HepG2 (cell line): ENCODE data around the gene UBAP2L. TPM values are rescaled to one million over a fixed set of nuclear protein-coding genes. Genes with fewer than 3 reads are reported as not detected.

Experiments
- AHDC1 ChIP-seq: sonication (generic); formaldehyde crosslinking; IDR thresholded peaks from 2 replicates; pipeline ENCODE4 v1.5.1; 2020; ENCODE audit warnings: mild to moderate bottlenecking, missing genetic modification reagents, borderline replicate concordance
- CEBPG ChIP-seq: IDR thresholded peaks from 2 replicates; pipeline ENCODE4 v1.6.1; 2016
- CHD2 ChIP-seq: IDR thresholded peaks from 2 replicates; pipeline ENCODE4 v1.6.1; 2011; ENCODE audit warnings: low read depth, low read length, improper control_type of control experiment
- EEA1 ChIP-seq: sonication (generic); formaldehyde crosslinking; IDR thresholded peaks from 2 replicates; pipeline ENCODE4 v1.5.1; 2020; ENCODE audit warnings: mild to moderate bottlenecking, missing genetic modification reagents, borderline replicate concordance
- ELF3 ChIP-seq: IDR thresholded peaks from 2 replicates; pipeline ENCODE4 v1.6.1; 2016; ENCODE audit warnings: missing genetic modification reagents, missing compliant biosample characterization
- FOXK2 ChIP-seq: fragments of 450-650 bp; IDR thresholded peaks from 2 replicates; pipeline ENCODE4 v1.6.1; 2016
- HINFP ChIP-seq: sonication (generic); formaldehyde crosslinking; IDR thresholded peaks from 2 replicates; pipeline ENCODE4 v1.4.0; 2020; ENCODE audit warnings: low read depth, mild to moderate bottlenecking, missing genetic modification reagents
- HOXA3 ChIP-seq: sonication (generic); formaldehyde crosslinking; IDR thresholded peaks from 2 replicates; pipeline ENCODE4 v1.5.0; 2020; ENCODE audit warnings: missing genetic modification reagents
- IRF2 ChIP-seq: IDR thresholded peaks from 2 replicates; pipeline ENCODE4 v1.6.1; 2018; ENCODE audit warnings: missing genetic modification reagents, missing compliant biosample characterization
- KAT8 ChIP-seq: IDR thresholded peaks from 2 replicates; pipeline ENCODE4 v1.6.1; 2016; ENCODE audit warnings: missing genetic modification reagents, missing compliant biosample characterization
- KDM6A ChIP-seq: IDR thresholded peaks from 2 replicates; pipeline ENCODE4 v1.6.1; 2016; ENCODE audit warnings: low read depth
- MED13 ChIP-seq: sonication (generic); formaldehyde crosslinking; IDR thresholded peaks from 2 replicates; pipeline ENCODE4 v1.5.0; 2020; ENCODE audit warnings: missing genetic modification reagents
- NCOA5 ChIP-seq: sonication (generic); formaldehyde crosslinking; IDR thresholded peaks from 2 replicates; pipeline ENCODE4 v1.4.0; 2020; ENCODE audit warnings: missing genetic modification reagents
- PBX2 ChIP-seq: IDR thresholded peaks from 2 replicates; pipeline ENCODE4 v1.6.1; 2016; ENCODE audit warnings: control low read depth
- SALL1 ChIP-seq: sonication (generic); formaldehyde crosslinking; IDR thresholded peaks from 2 replicates; pipeline ENCODE4 v1.8.0; 2022; ENCODE audit warnings: mild to moderate bottlenecking, missing genetic modification reagents
- SNAPC2 ChIP-seq: sonication (generic); formaldehyde crosslinking; IDR thresholded peaks from 2 replicates; pipeline ENCODE4 v1.8.1; 2022; ENCODE audit warnings: mild to moderate bottlenecking, missing genetic modification reagents
- STAT5B ChIP-seq: sonication (generic); formaldehyde crosslinking; IDR thresholded peaks from 2 replicates; pipeline ENCODE4 v1.4.0; 2020; ENCODE audit warnings: missing genetic modification reagents
- ZGPAT ChIP-seq: IDR thresholded peaks from 2 replicates; pipeline ENCODE4 v1.6.1; 2016; ENCODE audit warnings: mild to moderate bottlenecking
- ZNF17 ChIP-seq: sonication (generic); formaldehyde crosslinking; IDR thresholded peaks from 2 replicates; pipeline ENCODE4 v1.5.0; 2020; ENCODE audit warnings: mild to moderate bottlenecking, missing genetic modification reagents
- ZNF670 ChIP-seq: sonication (generic); formaldehyde crosslinking; IDR thresholded peaks from 2 replicates; pipeline ENCODE4 v1.8.0; 2022; ENCODE audit warnings: mild to moderate bottlenecking, missing genetic modification reagents, borderline replicate concordance
- ZNF710 ChIP-seq: sonication (generic); formaldehyde crosslinking; IDR thresholded peaks from 2 replicates; pipeline ENCODE4 v1.5.0; 2020; ENCODE audit warnings: mild to moderate bottlenecking, missing genetic modification reagents, borderline replicate concordance
- polyA plus RNA-seq, 8 experiments: library from polyadenylated mRNA; depleted of rRNA in 3 of 8; stranded (reverse) in 7 of 8; unstranded in 1 of 8; fragments of >200 nt; fragmentation: Illumina TruSeq in 4 of 8; extraction: Trizol in 4 of 8; gene quantifications; 2 replicates each; pipeline versions ENCODE4 v1.2.1 to v1.2.3, GENCODE V29; 2011 to 2016; ENCODE audit warnings: low read depth in 4 of 8, missing spikeins in 1 of 8, mixed read lengths in 1 of 8; ENCODE audit not compliant: insufficient read depth in 1 of 8
- total RNA-seq, 5 experiments: library from RNA; depleted of rRNA; stranded (reverse); fragments of >200 nt; fragmentation: Illumina TruSeq; extraction: Trizol; gene quantifications; 2 replicates each; pipeline ENCODE4 v1.2.3, GENCODE V29; 2016; ENCODE audit warnings: low read depth in 1 of 5

The UBAP2L gene
- total and polyA plus RNA-seq, 2 of the 13 experiments (the other 11 are each of a cell fraction or from before 2014, with no cell fraction given) = 74.2 to 159 TPM

- peak; percentile 90; the same call in 1 of the 2 replicates for TF ChIP-seq AHDC1
- TF ChIP-seq KDM6A = peak; percentile 65; the same call in 1 of the 2 replicates
- TF ChIP-seq CEBPG (CRISPR knock-in tag) = peak; percentile 81
- TF ChIP-seq EEA1 (CRISPR knock-in tag) = no peak
- 0 out of 2 replicates have a peak, but pooled peaks have one; percentile 23 for TF ChIP-seq HOXA3 (CRISPR knock-in tag)
- TF ChIP-seq ZNF17 (CRISPR knock-in tag) = no peak
- peak; percentile 73 for TF ChIP-seq KAT8 (CRISPR knock-in tag)
- peak; percentile 40; the same call in 1 of the 2 replicates for TF ChIP-seq ZGPAT (CRISPR knock-in tag)
- TF ChIP-seq SNAPC2 = no peak
- 0 out of 2 replicates have a peak, but pooled peaks have one; percentile 40 for TF ChIP-seq MED13 (CRISPR knock-in tag)
- 0 out of 2 replicates have a peak, but pooled peaks have one; percentile 45 for TF ChIP-seq ZNF670
- TF ChIP-seq SALL1 (CRISPR knock-in tag) = peak; percentile 48; the same call in 1 of the 2 replicates
- no peak for TF ChIP-seq STAT5B (CRISPR knock-in tag)
- TF ChIP-seq ELF3 (CRISPR knock-in tag) = peak; percentile 64
- peak; percentile 82 for TF ChIP-seq FOXK2
- no peak for TF ChIP-seq NCOA5 (CRISPR knock-in tag)
- TF ChIP-seq ZNF710 (CRISPR knock-in tag) = peak; percentile 93
- TF ChIP-seq CHD2 = no peak
- no peak for TF ChIP-seq PBX2 (CRISPR knock-in tag)
- TF ChIP-seq IRF2 = peak; percentile 30; the same call in 1 of the 2 replicates
- no peak for TF ChIP-seq HINFP (CRISPR knock-in tag)
Observed at GRCh38 chr1:154237435-154237834, 16.7 kb downstream of the UBAP2L start (continued).
